ENCODE data around the gene BSND.

Gene BSND

DNA sequence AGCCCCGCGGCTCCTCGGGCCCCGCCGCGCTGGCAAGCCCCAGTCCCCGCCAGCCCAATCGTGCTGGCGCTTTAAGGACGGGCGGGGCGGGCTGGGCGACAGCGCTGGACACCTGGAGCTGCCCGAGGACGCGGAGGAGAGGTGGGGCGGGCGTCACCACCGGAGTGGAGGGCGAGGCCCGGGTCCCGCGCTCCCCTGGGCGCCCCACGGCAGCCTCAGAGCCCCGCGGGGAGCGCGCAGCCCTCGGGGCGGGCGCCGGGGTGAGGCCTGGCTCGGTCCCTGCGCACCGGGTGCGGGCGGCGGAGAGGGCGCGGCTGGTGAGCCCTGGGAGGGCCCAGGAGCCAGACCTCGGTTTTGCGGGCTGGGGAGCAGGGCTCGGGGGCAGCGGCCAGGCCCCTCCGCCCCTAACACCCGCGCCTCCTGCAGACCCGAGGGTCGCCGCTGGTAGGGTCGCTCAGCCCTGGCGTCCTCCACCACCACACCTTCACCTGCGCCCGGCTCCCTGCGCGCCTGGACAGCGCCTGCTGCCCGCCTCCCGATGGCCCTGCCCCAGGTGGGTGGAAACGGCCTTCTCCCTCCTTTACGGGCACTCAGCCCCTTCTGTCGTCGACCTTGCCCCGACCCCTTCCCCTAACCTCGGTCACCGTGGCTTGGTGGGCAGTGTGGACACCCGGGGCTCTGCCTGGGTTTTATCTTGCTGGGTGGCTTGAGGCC is 18.0 kb upstream of the BSND start, which contains the start of gene TMEM61:
Gene TMEM61 (plus strand): TSS at position 101 of the 714 bp plus-strand sequence. CDS start 438 bp downstream, at position 539.
- peak; percentile 64 for DNase-seq (ENCODE audit: low spot score)
- TF ChIP-seq, protein P1, sequence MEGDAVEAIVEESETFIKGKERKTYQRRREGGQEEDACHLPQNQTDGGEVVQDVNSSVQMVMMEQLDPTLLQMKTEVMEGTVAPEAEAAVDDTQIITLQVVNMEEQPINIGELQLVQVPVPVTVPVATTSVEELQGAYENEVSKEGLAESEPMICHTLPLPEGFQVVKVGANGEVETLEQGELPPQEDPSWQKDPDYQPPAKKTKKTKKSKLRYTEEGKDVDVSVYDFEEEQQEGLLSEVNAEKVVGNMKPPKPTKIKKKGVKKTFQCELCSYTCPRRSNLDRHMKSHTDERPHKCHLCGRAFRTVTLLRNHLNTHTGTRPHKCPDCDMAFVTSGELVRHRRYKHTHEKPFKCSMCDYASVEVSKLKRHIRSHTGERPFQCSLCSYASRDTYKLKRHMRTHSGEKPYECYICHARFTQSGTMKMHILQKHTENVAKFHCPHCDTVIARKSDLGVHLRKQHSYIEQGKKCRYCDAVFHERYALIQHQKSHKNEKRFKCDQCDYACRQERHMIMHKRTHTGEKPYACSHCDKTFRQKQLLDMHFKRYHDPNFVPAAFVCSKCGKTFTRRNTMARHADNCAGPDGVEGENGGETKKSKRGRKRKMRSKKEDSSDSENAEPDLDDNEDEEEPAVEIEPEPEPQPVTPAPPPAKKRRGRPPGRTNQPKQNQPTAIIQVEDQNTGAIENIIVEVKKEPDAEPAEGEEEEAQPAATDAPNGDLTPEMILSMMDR (IDR thresholded peaks at IDR 0.05): no peak
- no peak within 1 kb of the TSS for H3K27ac ChIP-seq
- H3K4me3 ChIP-seq: peak within 1 kb of the TSS; percentile 72

DNA sequence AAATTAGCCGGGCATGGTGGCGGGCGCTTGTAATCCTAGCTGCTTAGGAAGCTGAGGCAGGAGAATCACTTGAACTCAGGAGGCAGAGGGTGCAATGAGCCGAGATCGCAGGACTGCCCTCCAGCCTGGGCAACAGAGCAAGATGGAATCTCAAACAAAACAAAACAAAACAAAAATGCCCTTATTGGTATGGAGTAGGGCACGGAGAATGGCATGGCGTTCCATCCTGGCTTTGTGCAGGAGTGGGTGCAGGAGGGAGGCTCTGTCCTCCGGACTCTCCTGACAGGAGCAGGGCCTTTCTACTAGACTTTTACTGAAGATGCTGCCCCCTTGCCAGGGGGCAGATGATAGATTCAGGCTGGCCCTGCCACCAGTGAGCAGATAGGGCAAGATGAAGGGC is 17.3 kb upstream of the BSND start:
- Histone ChIP-seq H3K27ac (no peak overlapping the region), H3K4me3 (no peak overlapping the region)
- peak; percentile 62 for DNase-seq (ENCODE audit: low spot score)
- TF ChIP-seq, protein P1 (IDR thresholded peaks at IDR 0.05): no peak

- H3K4me3 ChIP-seq: no peak overlapping the region
- TF ChIP-seq, protein P1 (IDR thresholded peaks at IDR 0.05): no peak
- no peak overlapping the region for H3K27ac ChIP-seq
- DNase-seq (ENCODE audit: low spot score): peak; percentile 19
Measured at GRCh38 chr1:54982739-54983138, 16.0 kb upstream of the BSND start.

DNA sequence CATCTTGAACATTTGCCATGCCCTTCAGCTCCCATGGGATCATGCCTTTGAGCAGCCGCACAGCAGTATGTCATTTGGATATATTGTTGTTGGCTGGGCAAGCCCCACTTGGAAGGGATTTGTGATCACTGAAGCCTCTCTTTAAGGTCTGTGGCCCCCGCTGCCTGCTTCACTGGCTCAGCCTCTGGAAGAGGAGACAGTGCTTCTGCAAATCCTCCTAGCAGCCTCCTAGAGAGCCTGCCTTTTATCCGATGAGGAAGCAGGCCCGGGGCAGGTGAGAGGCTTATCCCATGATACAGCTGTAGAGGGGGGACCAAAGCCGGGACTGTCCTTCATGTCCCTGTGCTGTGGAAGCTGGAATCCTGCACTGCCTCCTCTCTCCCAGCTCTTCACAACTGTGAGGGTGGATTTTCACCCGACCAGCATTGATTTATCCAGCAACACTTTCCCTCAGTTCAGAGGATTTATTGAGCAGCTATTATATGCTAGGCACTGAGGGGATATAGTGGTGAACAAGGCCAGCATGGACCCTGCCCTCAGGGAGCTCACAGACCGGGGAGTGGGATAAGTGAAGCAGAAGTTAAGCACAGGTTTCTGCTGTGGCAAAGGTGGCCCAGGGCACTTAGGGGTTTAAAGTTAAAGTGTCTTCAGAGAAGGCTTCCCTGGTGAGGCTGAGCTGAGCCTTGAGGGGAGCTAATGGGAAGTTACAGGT is 14.4 kb upstream of the BSND start:
- Histone ChIP-seq H3K27ac (no peak overlapping the region), H3K4me3 (no peak overlapping the region)
- TF ChIP-seq, protein P1 (IDR thresholded peaks at IDR 0.05): no peak
- DNase-seq (ENCODE audit: low spot score): no peak

- TF ChIP-seq, protein P1 (IDR thresholded peaks at IDR 0.05): no peak
- no peak for DNase-seq (ENCODE audit: low spot score)
- no peak overlapping the region for H3K4me3 ChIP-seq
- H3K27ac ChIP-seq: no peak overlapping the region
Measured at GRCh38 chr1:54985556-54985955, 13.2 kb upstream of the BSND start.

- no peak overlapping the region for H3K4me3 ChIP-seq
- DNase-seq (ENCODE audit: low spot score): no peak
- TF ChIP-seq, protein P1 (IDR thresholded peaks at IDR 0.05): no peak
Measured at GRCh38 chr1:54986025-54986424, 12.7 kb upstream of the BSND start.

DNA sequence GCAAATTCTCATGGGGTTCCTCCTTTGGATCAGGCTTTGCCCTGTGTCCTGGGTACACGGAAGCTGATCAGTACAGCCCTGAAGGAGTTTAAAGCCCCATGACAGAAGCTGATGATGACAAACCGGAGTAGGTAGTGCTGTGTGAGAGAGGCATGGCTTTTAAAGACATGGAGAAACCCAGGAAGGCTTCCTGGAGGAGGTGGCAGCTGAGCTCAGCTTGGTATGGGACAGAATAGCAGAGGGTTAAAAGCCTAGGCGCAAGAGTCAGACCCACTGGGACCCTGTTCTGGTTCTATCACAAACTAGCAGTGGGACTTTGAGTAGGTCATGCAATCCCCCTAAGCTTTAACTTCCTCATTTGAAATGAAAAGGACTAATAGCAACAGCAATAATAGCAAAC is 12.2 kb upstream of the BSND start:
- no peak overlapping the region for H3K27ac ChIP-seq
- TF ChIP-seq, protein P1 (IDR thresholded peaks at IDR 0.05): no peak
- H3K4me3 ChIP-seq: no peak overlapping the region
- DNase-seq (ENCODE audit: low spot score): no peak

More at GRCh38 chr1:54986025-54986424, 12.7 kb upstream of the BSND start:
- no peak overlapping the region for H3K27ac ChIP-seq
